Mucosa of gallbladder (tissue), 1 donor: ENCODE results near the gene ATXN2L. TPM values are rescaled to one million over a fixed set of nuclear protein-coding genes. Genes with fewer than 3 reads are reported as not detected.

Source experiments
- total RNA-seq: library from RNA; stranded (reverse); gene quantifications from one replicate; pipeline ENCODE4 v1.2.1, GENCODE V29; 2021
- donor health status: DM: no; HTN: no; CAD: no.

ATXN2L gene
- total RNA-seq, 1 donor from 2014 or later, result 113 TPM

Other genes starting within 250 kb of the ATXN2L start
- 1.1 TPM for gene SULT1A2, start 225.9 kb upstream of the ATXN2L start, total RNA-seq
- gene SULT1A1, start 213.0 kb upstream of the ATXN2L start, total RNA-seq, result 23.2 TPM
- not detected for gene NPIPB8, start 184.9 kb upstream of the ATXN2L start, total RNA-seq
- 381 TPM for gene EIF3C, start 111.5 kb upstream of the ATXN2L start, total RNA-seq
- not detected for gene NPIPB9, start 71.2 kb upstream of the ATXN2L start, total RNA-seq
- 163 TPM for gene TUFM, start 23.3 kb downstream of the ATXN2L start, total RNA-seq
- gene SH2B1, start 40.8 kb downstream of the ATXN2L start, total RNA-seq, result 88.1 TPM
- gene ATP2A1, start 55.5 kb downstream of the ATXN2L start, total RNA-seq, result 0.83 TPM
- 35.1 TPM for gene RABEP2, start 102.2 kb downstream of the ATXN2L start, total RNA-seq
- 1.4 TPM for gene CD19, start 109.0 kb downstream of the ATXN2L start, total RNA-seq
- gene NFATC2IP, start 127.9 kb downstream of the ATXN2L start, total RNA-seq, result 39.2 TPM
- gene SPNS1, start 151.8 kb downstream of the ATXN2L start, total RNA-seq, result 39.8 TPM
- 14.3 TPM for gene LAT, start 162.1 kb downstream of the ATXN2L start, total RNA-seq